ENCODE results near the gene ATF2. TPM values are rescaled to one million over a fixed set of nuclear protein-coding genes. Genes with fewer than 3 reads are reported as not detected.

The ATF2 gene
- total RNA-seq, 2 donors from 2014 or later, result 35.4 to 36.9 TPM

GRCh38 chr2:175167076-175167791 lies 769 bp downstream of the ATF2 start:
- ATAC-seq (peak; percentile 1), DNase-seq (peak; percentile 38 to 56)
- intact Hi-C loops (cut with DNase I, micrococcal nuclease), result no loop called here

- intact Hi-C loops (cut with DNase I, micrococcal nuclease), result no loop called here
- DNase-seq, result no peak
- no peak for ATAC-seq
Observed at GRCh38 chr2:175166216-175166824, 1.7 kb downstream of the ATF2 start.

- no peak for ATAC-seq
- intact Hi-C loops (cut with DNase I, micrococcal nuclease), result no loop called here
- DNase-seq, result no peak
Observed at GRCh38 chr2:175164235-175164634, 3.8 kb downstream of the ATF2 start.

- intact Hi-C loops (cut with DNase I, micrococcal nuclease), result no loop called here
- DNase-seq (no peak), ATAC-seq (no peak)
Observed at GRCh38 chr2:175158894-175159293, 9.1 kb downstream of the ATF2 start.

- DNase-seq (peak; percentile 59 to 67), ATAC-seq (peak; percentile 99)
- intact Hi-C loops (cut with DNase I, micrococcal nuclease), result no loop called here
Observed at GRCh38 chr2:175156534-175156933, 11.5 kb downstream of the ATF2 start.

- DNase-seq (no peak), ATAC-seq (no peak)
- intact Hi-C loops (cut with DNase I, micrococcal nuclease), result no loop called here
Observed at GRCh38 chr2:175154661-175155082, 13.3 kb downstream of the ATF2 start.

GRCh38 chr2:175152242-175152641 lies 15.8 kb downstream of the ATF2 start:
- intact Hi-C loops (cut with DNase I, micrococcal nuclease), result no loop called here
- ATAC-seq (no peak), DNase-seq (no peak)

GRCh38 chr2:175151791-175152190 lies 16.2 kb downstream of the ATF2 start:
- no peak for ATAC-seq
- intact Hi-C loops (cut with DNase I, micrococcal nuclease), result no loop called here
- no peak for DNase-seq

- ATAC-seq, result no peak
- intact Hi-C loops (cut with DNase I, micrococcal nuclease), result no loop called here
- DNase-seq, result no peak
Observed at GRCh38 chr2:175147186-175147585, 20.8 kb downstream of the ATF2 start.

GRCh38 chr2:175143678-175144077 lies 24.3 kb downstream of the ATF2 start:
- intact Hi-C loops (cut with DNase I, micrococcal nuclease), result no loop called here
- ATAC-seq (no peak), DNase-seq (no peak)

GRCh38 chr2:175143191-175143590 lies 24.8 kb downstream of the ATF2 start:
- no peak for ATAC-seq
- DNase-seq, result no peak
- intact Hi-C loops (cut with DNase I, micrococcal nuclease), result no loop called here

GRCh38 chr2:175140332-175140731 lies 27.7 kb downstream of the ATF2 start:
- no peak for DNase-seq
- intact Hi-C loops (cut with DNase I, micrococcal nuclease), result no loop called here
- no peak for ATAC-seq

- ATAC-seq (peak; percentile 93), DNase-seq (no peak)
- intact Hi-C loops (cut with DNase I, micrococcal nuclease), result no loop called here
Observed at GRCh38 chr2:175137793-175138192, 30.2 kb downstream of the ATF2 start.

- no peak for ATAC-seq
- DNase-seq, result no peak
- intact Hi-C loops (cut with DNase I, micrococcal nuclease), result no loop called here
Observed at GRCh38 chr2:175136334-175137215, 31.4 kb downstream of the ATF2 start.

GRCh38 chr2:175135862-175136261 lies 32.1 kb downstream of the ATF2 start:
- no peak for ATAC-seq
- intact Hi-C loops (cut with DNase I, micrococcal nuclease), result no loop called here
- DNase-seq, result no peak

GRCh38 chr2:175135177-175135576 lies 32.8 kb downstream of the ATF2 start:
- ATAC-seq (peak; percentile 68), DNase-seq (no peak)
- intact Hi-C loops (cut with DNase I, micrococcal nuclease), result no loop called here

- intact Hi-C loops (cut with DNase I, micrococcal nuclease), result no loop called here
Observed at GRCh38 chr2:175131252-175131651, 36.8 kb downstream of the ATF2 start.

GRCh38 chr2:175126661-175127060 lies 41.3 kb downstream of the ATF2 start:
- DNase-seq (no peak), ATAC-seq (no peak)
- intact Hi-C loops (cut with DNase I, micrococcal nuclease), result no loop called here

More at GRCh38 chr2:175131252-175131651, 36.8 kb downstream of the ATF2 start:
- no peak for DNase-seq
- ATAC-seq, result no peak

- intact Hi-C loops (cut with DNase I, micrococcal nuclease), result no loop called here
- no peak for DNase-seq
- no peak for ATAC-seq
Observed at GRCh38 chr2:175123254-175123653, 44.7 kb downstream of the ATF2 start.

- peak; percentile 54 for ATAC-seq
- no peak for DNase-seq
- intact Hi-C loops (cut with DNase I, micrococcal nuclease), result no loop called here
Observed at GRCh38 chr2:175111200-175111657, 56.8 kb downstream of the ATF2 start.

All from left colon (tissue), 2 donors.